GM12878 (cell line): ENCODE results near the gene IL22RA2. TPM values are rescaled to one million over a fixed set of nuclear protein-coding genes. Genes with fewer than 3 reads are reported as not detected.

Experiments used
- CEBPB ChIP-seq, 2 experiments: fragments of 150-350 bp in 1 of 2; IDR thresholded peaks; 2 replicates each; pipeline ENCODE4 v1.6.1; 2012 to 2014; ENCODE audit warnings: low read depth in 2 of 2, low read length in 2 of 2, borderline replicate concordance in 1 of 2, inconsistent platforms in 1 of 2
- E4F1 ChIP-seq: fragments of 450-650 bp; IDR thresholded peaks from 2 replicates; pipeline ENCODE4 v1.6.1; 2018; ENCODE audit warnings: borderline replicate concordance, mild to moderate bottlenecking; ENCODE audit not compliant: partially characterized antibody
- FOXM1 ChIP-seq: IDR thresholded peaks from 2 replicates; pipeline ENCODE4 v1.6.1; 2012; ENCODE audit warnings: low read depth, mild to moderate bottlenecking, inconsistent platforms, low read length, moderate library complexity
- NBN ChIP-seq: fragments of 450-650 bp; IDR thresholded peaks from 2 replicates; pipeline ENCODE4 v1.6.1; 2016
- NFYB ChIP-seq: IDR thresholded peaks from 2 replicates; pipeline ENCODE4 v1.6.1; 2011; ENCODE audit warnings: low read depth, mild to moderate bottlenecking, low read length, improper control_type of control experiment, moderate library complexity; ENCODE audit not compliant: insufficient read depth
- NR2C2 ChIP-seq: IDR thresholded peaks from 2 replicates; pipeline ENCODE4 v1.6.1; 2011; ENCODE audit warnings: borderline replicate concordance, low read depth; ENCODE audit not compliant: control insufficient read depth, insufficient read length
- POLR2AphosphoS5 ChIP-seq: IDR thresholded peaks from 2 replicates; pipeline ENCODE4 v1.6.1; 2011; ENCODE audit warnings: mild to moderate bottlenecking, low read length, inconsistent platforms
- RBBP5 ChIP-seq: fragments of 200-600 bp; sonication (generic); conservative IDR thresholded peaks from 2 replicates; pipeline ENCODE4 v1.6.1; 2016
- RCOR1 ChIP-seq: conservative IDR thresholded peaks from 2 replicates; pipeline ENCODE4 v1.6.1; 2012; ENCODE audit warnings: low read depth, low read length, improper control_type of control experiment
- RUNX3 ChIP-seq: IDR thresholded peaks from 2 replicates; pipeline ENCODE4 v1.6.1; 2012; ENCODE audit warnings: low read length, inconsistent platforms
- SMAD1 ChIP-seq: fragments of 450-650 bp; IDR thresholded peaks from 2 replicates; pipeline ENCODE4 v1.6.1; 2018; ENCODE audit warnings: mild to moderate bottlenecking, low read depth; ENCODE audit not compliant: partially characterized antibody
- SMAD5 ChIP-seq: IDR thresholded peaks from 2 replicates; pipeline ENCODE4 v1.6.1; 2016; ENCODE audit warnings: antibody characterized with exemption, low read depth
- STAT1 ChIP-seq: fragments of 450-650 bp; conservative IDR thresholded peaks from 2 replicates; pipeline ENCODE4 v1.6.1; 2014; ENCODE audit warnings: antibody characterized with exemption, mild to moderate bottlenecking
- TCF7 ChIP-seq: IDR thresholded peaks from 2 replicates; pipeline ENCODE4 v1.6.1; 2014; ENCODE audit warnings: antibody characterized with exemption, borderline replicate concordance
- YY1 ChIP-seq: IDR thresholded peaks from 2 replicates; pipeline ENCODE4 v1.6.1; 2011; ENCODE audit warnings: low read depth, mild to moderate bottlenecking, low read length
- polyA plus RNA-seq, 11 experiments: library from polyadenylated mRNA; depleted of rRNA in 4 of 11; unstranded in 6 of 11; stranded (reverse) in 5 of 11; fragments of >200 nt; fragmentation: Nextera tagmentation in 4 of 11; fragmentation: Illumina TruSeq in 1 of 11; extraction: Ambion mirVana in 4 of 11; extraction: Trizol in 1 of 11; gene quantifications; 1 replicate in 1 of 11; 2 replicates in 10 of 11; pipeline versions ENCODE4 v1.2.1 to v1.2.3, GENCODE V29; 2011 to 2016; ENCODE audit warnings: inconsistent platforms in 2 of 11, missing spikeins in 2 of 11, low read depth in 1 of 11
- total RNA-seq, 4 experiments: library from RNA; depleted of rRNA in 3 of 4; stranded (reverse); fragments of >200 nt in 3 of 4; fragmentation: Illumina TruSeq in 1 of 4; extraction: Trizol in 1 of 4; gene quantifications; 2 replicates each; pipeline versions ENCODE4 v1.2.1 to v1.2.3, GENCODE V29; 2013 to 2021
- TF ChIP-seq, protein P1 (sequence below): fragments of 450-650 bp; conservative IDR thresholded peaks from 2 replicates; pipeline ENCODE4 v1.6.1; 2017; ENCODE audit warnings: mild to moderate bottlenecking, moderate library complexity
- TF ChIP-seq, protein P2 (sequence below): IDR thresholded peaks from 2 replicates; pipeline ENCODE4 v1.6.1; 2012; ENCODE audit warnings: low read depth, low read length, improper control_type of control experiment
- TF ChIP-seq, protein P3 (sequence below): fragments of 450-650 bp; IDR thresholded peaks from 2 replicates; pipeline ENCODE4 v1.6.1; 2016; ENCODE audit warnings: mild to moderate bottlenecking, moderate library complexity, borderline replicate concordance

IL22RA2 gene
- total and polyA plus RNA-seq, 10 of the 15 experiments (the other 5 are each of a cell fraction or from before 2014, with no cell fraction given) = 0.05 to 0.22 (median 0.09) TPM; not detected in 3

GRCh38 chr6:137094411-137095008, 78.9 kb downstream of the IL22RA2 start (continued):
- TF ChIP-seq, protein P1, sequence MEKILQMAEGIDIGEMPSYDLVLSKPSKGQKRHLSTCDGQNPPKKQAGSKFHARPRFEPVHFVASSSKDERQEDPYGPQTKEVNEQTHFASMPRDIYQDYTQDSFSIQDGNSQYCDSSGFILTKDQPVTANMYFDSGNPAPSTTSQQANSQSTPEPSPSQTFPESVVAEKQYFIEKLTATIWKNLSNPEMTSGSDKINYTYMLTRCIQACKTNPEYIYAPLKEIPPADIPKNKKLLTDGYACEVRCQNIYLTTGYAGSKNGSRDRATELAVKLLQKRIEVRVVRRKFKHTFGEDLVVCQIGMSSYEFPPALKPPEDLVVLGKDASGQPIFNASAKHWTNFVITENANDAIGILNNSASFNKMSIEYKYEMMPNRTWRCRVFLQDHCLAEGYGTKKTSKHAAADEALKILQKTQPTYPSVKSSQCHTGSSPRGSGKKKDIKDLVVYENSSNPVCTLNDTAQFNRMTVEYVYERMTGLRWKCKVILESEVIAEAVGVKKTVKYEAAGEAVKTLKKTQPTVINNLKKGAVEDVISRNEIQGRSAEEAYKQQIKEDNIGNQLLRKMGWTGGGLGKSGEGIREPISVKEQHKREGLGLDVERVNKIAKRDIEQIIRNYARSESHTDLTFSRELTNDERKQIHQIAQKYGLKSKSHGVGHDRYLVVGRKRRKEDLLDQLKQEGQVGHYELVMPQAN = no peak; the same call in 1 of the 2 replicates
- TF ChIP-seq NR2C2 (no peak), RBBP5 (no peak), FOXM1 (peak; percentile 65), E4F1 (no peak), SMAD5 (no peak), STAT1 (no peak), POLR2AphosphoS5 (no peak), RUNX3 (peak; percentile 71), SMAD1 (no peak), RCOR1 (no peak), TCF7 (peak; percentile 81), CEBPB (IDR thresholded peaks at IDR 0.05; ENCODE audit: borderline replicate concordance in 1 of 2, low read depth in 2 of 2, low read length in 2 of 2) (peak in 1 of 2 experiments; percentile 11; a peak in 1 of 4 replicates), YY1 (peak; percentile 67), NFYB (no peak), NBN (peak; percentile 72)
- TF ChIP-seq, protein P2, sequence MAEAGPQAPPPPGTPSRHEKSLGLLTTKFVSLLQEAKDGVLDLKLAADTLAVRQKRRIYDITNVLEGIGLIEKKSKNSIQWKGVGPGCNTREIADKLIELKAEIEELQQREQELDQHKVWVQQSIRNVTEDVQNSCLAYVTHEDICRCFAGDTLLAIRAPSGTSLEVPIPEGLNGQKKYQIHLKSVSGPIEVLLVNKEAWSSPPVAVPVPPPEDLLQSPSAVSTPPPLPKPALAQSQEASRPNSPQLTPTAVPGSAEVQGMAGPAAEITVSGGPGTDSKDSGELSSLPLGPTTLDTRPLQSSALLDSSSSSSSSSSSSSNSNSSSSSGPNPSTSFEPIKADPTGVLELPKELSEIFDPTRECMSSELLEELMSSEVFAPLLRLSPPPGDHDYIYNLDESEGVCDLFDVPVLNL = no peak
- TF ChIP-seq, protein P3, sequence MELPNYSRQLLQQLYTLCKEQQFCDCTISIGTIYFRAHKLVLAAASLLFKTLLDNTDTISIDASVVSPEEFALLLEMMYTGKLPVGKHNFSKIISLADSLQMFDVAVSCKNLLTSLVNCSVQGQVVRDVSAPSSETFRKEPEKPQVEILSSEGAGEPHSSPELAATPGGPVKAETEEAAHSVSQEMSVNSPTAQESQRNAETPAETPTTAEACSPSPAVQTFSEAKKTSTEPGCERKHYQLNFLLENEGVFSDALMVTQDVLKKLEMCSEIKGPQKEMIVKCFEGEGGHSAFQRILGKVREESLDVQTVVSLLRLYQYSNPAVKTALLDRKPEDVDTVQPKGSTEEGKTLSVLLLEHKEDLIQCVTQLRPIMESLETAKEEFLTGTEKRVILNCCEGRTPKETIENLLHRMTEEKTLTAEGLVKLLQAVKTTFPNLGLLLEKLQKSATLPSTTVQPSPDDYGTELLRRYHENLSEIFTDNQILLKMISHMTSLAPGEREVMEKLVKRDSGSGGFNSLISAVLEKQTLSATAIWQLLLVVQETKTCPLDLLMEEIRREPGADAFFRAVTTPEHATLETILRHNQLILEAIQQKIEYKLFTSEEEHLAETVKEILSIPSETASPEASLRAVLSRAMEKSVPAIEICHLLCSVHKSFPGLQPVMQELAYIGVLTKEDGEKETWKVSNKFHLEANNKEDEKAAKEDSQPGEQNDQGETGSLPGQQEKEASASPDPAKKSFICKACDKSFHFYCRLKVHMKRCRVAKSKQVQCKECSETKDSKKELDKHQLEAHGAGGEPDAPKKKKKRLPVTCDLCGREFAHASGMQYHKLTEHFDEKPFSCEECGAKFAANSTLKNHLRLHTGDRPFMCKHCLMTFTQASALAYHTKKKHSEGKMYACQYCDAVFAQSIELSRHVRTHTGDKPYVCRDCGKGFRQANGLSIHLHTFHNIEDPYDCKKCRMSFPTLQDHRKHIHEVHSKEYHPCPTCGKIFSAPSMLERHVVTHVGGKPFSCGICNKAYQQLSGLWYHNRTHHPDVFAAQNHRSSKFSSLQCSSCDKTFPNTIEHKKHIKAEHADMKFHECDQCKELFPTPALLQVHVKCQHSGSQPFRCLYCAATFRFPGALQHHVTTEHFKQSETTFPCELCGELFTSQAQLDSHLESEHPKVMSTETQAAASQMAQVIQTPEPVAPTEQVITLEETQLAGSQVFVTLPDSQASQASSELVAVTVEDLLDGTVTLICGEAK = no peak
